Upper lobe of right lung (tissue), 1 donor: Measurements from ENCODE around the gene CRYZL1. TPM values are rescaled to one million over a fixed set of nuclear protein-coding genes. Genes with fewer than 3 reads are reported as not detected.
A peak's percentile ranks its signal among the peaks of the same experiment; 100 is the strongest.

Experiments
- ATAC-seq: fragments of 200-7000 bp; cut with Tn5 transposase; one replicate; pipeline ENCODE4 v1.9.1; 2020; ENCODE audit warnings: mild to moderate bottlenecking, moderate library complexity
- DNase-seq: peaks from one replicate; pipeline ENCODE4 v3.0.0-alpha.2; 2020
- H3K27ac ChIP-seq: fragments of 200-600 bp; one replicate; pipeline ENCODE4 v1.8.0; 2022
- H3K27me3 ChIP-seq: fragments of 200-600 bp; one replicate; pipeline ENCODE4 v1.8.0; 2022; ENCODE audit warnings: mild to moderate bottlenecking
- H3K36me3 ChIP-seq: fragments of 200-600 bp; one replicate; pipeline ENCODE4 v1.8.0; 2022
- H3K4me1 ChIP-seq: fragments of 200-600 bp; one replicate; pipeline ENCODE4 v1.8.0; 2022
- H3K4me3 ChIP-seq: fragments of 200-600 bp; one replicate; pipeline ENCODE4 v1.8.0; 2022; ENCODE audit warnings: mild to moderate bottlenecking
- H3K9me3 ChIP-seq: fragments of 200-600 bp; one replicate; pipeline ENCODE4 v1.8.0; 2022
- CTCF ChIP-seq: fragments of 200-600 bp; IDR thresholded peaks from one replicate; pipeline ENCODE4 v1.8.0; 2022; ENCODE audit warnings: antibody characterized with exemption
- intact Hi-C: fragments of 100-400 bp; cut with DNase I; formaldehyde crosslinking; loops from one replicate; pipeline ENCODE4 v1.11.0; 2022
- total RNA-seq: library from RNA; stranded (reverse); fragmentation: NEBNext Ultra II Directional; extraction: Animal tissue kit (Norgen Biotek cat#: 25700); gene quantifications from one replicate; pipeline ENCODE4 v1.2.1, GENCODE V29; 2021
- donor health status: DM: no; HTN: yes; CAD: no; lungs with severe emphysema.

Gene CRYZL1
- total RNA-seq, 1 donor from 2014 or later = 38.0 TPM

- Histone ChIP-seq H3K4me1 (peaks cover 16% of the 10 kb centered on the region), H3K9me3 (no peaks in the 10 kb centered on the region), H3K4me3 (no peak overlapping the region), H3K36me3 (no peaks in the 10 kb centered on the region), H3K27ac (no peak overlapping the region), H3K27me3 (no peaks in the 10 kb centered on the region)
- DNase-seq = no peak
- intact Hi-C loops = no loop called here
- TF ChIP-seq CTCF = no peak
- no peak for ATAC-seq
Measured at GRCh38 chr21:33648555-33648954, 7.0 kb upstream of the CRYZL1 start.

GRCh38 chr21:33647587-33647986, 6.0 kb upstream of the CRYZL1 start:
- H3K27me3 ChIP-seq = no peaks in the 10 kb centered on the region
- intact Hi-C loops = no loop called here
- no peak overlapping the region for H3K27ac ChIP-seq
- DNase-seq (no peak), ATAC-seq (no peak)
- TF ChIP-seq CTCF = no peak
- H3K9me3 ChIP-seq = no peaks in the 10 kb centered on the region
- H3K36me3 ChIP-seq = no peaks in the 10 kb centered on the region
- H3K4me3 ChIP-seq = no peak overlapping the region
- H3K4me1 ChIP-seq = peaks cover 16% of the 10 kb centered on the region

GRCh38 chr21:33645730-33646129, 4.2 kb upstream of the CRYZL1 start:
- no peak for ATAC-seq
- H3K4me3 ChIP-seq = no peak overlapping the region
- intact Hi-C loops = no loop called here
- peaks cover 17% of the 10 kb centered on the region for H3K4me1 ChIP-seq
- H3K27ac ChIP-seq = no peak overlapping the region
- H3K9me3 ChIP-seq = no peaks in the 10 kb centered on the region
- no peaks in the 10 kb centered on the region for H3K36me3 ChIP-seq
- DNase-seq = no peak
- TF ChIP-seq CTCF = no peak
- H3K27me3 ChIP-seq = no peaks in the 10 kb centered on the region

GRCh38 chr21:33644383-33645074, 3.0 kb upstream of the CRYZL1 start:
- Histone ChIP-seq H3K4me1 (peaks cover 25% of the 10 kb centered on the region), H3K27me3 (no peaks in the 10 kb centered on the region), H3K36me3 (no peaks in the 10 kb centered on the region), H3K4me3 (peak overlapping the region; percentile 65), H3K27ac (peak overlapping the region; percentile 70), H3K9me3 (no peaks in the 10 kb centered on the region)
- no peak for TF ChIP-seq CTCF
- DNase-seq = no peak
- intact Hi-C loops = no loop called here
- no peak for ATAC-seq

- no peak for DNase-seq
- Histone ChIP-seq H3K4me1 (peaks cover 25% of the 10 kb centered on the region), H3K9me3 (no peaks in the 10 kb centered on the region), H3K27me3 (no peaks in the 10 kb centered on the region), H3K27ac (peak overlapping the region; percentile 70), H3K36me3 (no peaks in the 10 kb centered on the region), H3K4me3 (peak overlapping the region; percentile 65)
- TF ChIP-seq CTCF = no peak
- intact Hi-C loops = no loop called here
- no peak for ATAC-seq
Measured at GRCh38 chr21:33643658-33644311, 2.2 kb upstream of the CRYZL1 start.
